Measurements from ENCODE around the gene PKD1.
"Not testable (repeated sequence)": the region's sequence is repeated elsewhere in the genome, so short reads cannot be mapped to it uniquely, and the experiment has no call there.

PKD1 gene

GRCh38 chr16:2149630-2150417, 14.1 kb upstream of the PKD1 start:
- no peak for DNase-seq

- DNase-seq, result no peak
Measured at GRCh38 chr16:2148714-2149629, 13.3 kb upstream of the PKD1 start.

GRCh38 chr16:2147981-2148671, 12.4 kb upstream of the PKD1 start, which contains the start of gene RAB26:
Gene RAB26 (plus strand): TSS chr16:2148625. CDS start chr16:2148784, 159 bp downstream.
- peak; percentile 55 for DNase-seq

GRCh38 chr16:2147378-2147777, 11.7 kb upstream of the PKD1 start:
- DNase-seq, result no peak

- no peak for DNase-seq
Measured at GRCh38 chr16:2145843-2146242, 10.1 kb upstream of the PKD1 start.

GRCh38 chr16:2143878-2144485, 8.3 kb upstream of the PKD1 start:
- no peak for DNase-seq

- no peak for DNase-seq
Measured at GRCh38 chr16:2142942-2143877, 7.5 kb upstream of the PKD1 start.

- DNase-seq, result not testable (repeated sequence)
Measured at GRCh38 chr16:2135071-2135470, 627 bp downstream of the PKD1 start.

- DNase-seq, result not testable (repeated sequence)
Measured at GRCh38 chr16:2133797-2134196, 1.9 kb downstream of the PKD1 start.

- DNase-seq, result not testable (repeated sequence)
Measured at GRCh38 chr16:2129890-2130447, 5.7 kb downstream of the PKD1 start.

GRCh38 chr16:2129251-2129650, 6.4 kb downstream of the PKD1 start:
- not testable (repeated sequence) for DNase-seq

- DNase-seq, result peak; percentile 51
Measured at GRCh38 chr16:2127630-2128280, 7.9 kb downstream of the PKD1 start.

- not testable (repeated sequence) for DNase-seq
Measured at GRCh38 chr16:2126928-2127556, 8.7 kb downstream of the PKD1 start.

GRCh38 chr16:2126161-2126743, 9.4 kb downstream of the PKD1 start:
- DNase-seq, result not testable (repeated sequence)

GRCh38 chr16:2125609-2126008, 10.1 kb downstream of the PKD1 start:
- not testable (repeated sequence) for DNase-seq

GRCh38 chr16:2124694-2125444, 10.8 kb downstream of the PKD1 start:
- DNase-seq, result not testable (repeated sequence)

GRCh38 chr16:2124377-2124693, 11.4 kb downstream of the PKD1 start:
- not testable (repeated sequence) for DNase-seq

GRCh38 chr16:2123706-2124376, 11.9 kb downstream of the PKD1 start:
- not testable (repeated sequence) for DNase-seq

Measured in CD4-positive, alpha-beta T cell treated with Interleukin-17A for 1 hour (primary cell).